CD4-positive, alpha-beta T cell treated with Interferon alpha-2 for 1 hour (primary cell): ENCODE measurements around the gene GRP.

ENCODE experiments used
- DNase-seq, 2 donors: peaks; one replicate each; pipeline ENCODE4 v3.0.0-alpha.2; 2020 to 2022

Gene GRP

DNA sequence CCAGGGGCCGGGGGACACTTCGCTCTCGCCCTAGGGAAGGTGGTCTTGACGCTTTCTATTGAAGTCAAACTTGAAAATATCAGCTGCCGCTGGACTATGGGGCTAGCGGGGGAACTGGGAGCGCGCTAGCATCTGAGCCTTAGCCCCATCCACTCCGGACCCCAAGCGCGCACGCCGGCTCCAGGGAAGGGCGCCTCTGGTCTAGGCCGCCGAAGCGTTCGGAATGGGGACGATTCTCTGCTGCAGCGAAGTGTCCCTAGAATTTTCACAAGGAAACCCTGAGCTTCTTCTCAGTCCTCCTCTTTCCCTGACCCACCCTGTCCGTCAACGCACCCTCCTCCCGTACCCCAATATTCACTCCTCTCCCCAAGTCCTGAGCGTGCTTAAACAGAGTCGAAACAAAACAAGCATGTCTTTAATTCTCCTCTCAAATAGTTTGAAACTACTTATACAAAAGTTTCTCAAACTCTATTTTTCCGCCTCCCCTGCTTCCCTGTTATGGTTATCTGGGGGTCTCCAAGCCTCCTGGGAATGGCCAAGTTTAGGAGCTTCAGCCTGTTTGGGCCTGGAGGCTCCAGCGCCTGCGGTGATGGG, 48.3 kb downstream of the GRP start:
- no peak for DNase-seq

DNA sequence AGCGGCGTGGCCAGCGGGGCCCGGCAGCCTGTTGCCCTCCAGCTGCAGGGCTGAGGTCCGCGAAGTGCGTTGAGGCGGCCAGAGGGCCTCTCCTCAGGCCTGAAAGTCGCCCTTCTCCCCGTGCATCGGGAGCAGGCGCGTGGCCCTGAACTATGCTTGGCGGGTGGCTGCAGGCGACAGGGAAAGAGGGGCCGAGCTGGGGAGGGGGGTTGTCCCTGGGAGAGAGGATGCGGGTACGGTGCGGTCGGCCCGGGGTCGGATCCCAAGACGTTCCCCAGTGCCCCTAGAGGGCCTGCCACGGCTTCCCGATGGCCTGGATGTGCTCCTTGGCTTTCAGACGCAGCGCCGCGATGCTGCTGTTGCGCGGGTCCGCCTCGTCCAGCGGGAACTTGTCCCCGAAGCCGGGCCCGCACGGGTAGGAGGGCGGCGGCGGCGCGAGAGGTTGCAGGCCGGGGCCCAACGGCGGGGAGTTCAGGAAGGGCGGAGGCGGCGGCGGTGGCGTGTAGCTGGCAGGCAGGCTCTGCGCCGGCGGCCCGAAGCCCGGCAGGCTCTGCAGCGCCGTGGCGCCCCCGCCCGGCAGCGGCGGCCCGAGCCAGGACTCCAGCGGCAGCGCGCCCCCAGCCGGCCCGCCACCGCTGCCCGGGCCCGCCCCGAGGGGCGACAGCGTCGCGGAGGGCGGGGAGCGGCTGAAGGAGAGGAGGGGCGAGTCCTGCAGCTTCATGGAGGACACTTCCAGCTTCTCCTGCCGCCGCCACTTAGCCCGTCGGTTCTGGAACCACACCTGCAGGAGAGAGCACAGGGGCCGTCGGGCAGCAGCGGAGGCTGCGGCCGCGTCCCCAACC, 49.0 kb downstream of the GRP start:
- DNase-seq: peak in 1 of 2 donors; percentile 8

DNA sequence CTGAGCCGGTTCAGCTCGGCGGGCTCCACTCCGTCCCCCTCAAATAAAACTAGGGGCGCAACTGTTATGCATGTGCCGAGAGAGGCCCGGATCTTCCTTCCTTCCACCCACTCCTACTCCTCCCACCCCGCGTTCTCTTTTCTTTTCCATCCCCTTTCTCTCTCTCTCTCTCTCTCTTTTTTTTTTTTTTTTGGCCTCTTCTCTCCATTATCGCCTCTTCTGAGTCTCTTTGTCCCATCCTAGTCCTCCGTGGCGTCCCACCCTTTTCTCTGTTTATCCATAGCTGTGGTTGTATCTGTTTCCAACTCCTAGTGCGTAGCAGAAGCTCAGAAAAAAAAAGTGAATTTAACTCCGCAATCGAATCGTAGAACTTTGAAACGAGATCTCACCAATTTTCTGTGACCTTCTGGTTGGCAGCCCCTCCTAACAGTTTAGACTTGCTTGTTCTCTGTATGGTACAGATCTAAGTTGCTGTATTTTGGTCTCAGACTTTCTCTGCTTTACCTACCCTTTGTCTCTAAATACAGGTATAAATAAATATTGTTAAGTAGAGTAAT, 49.7 kb downstream of the GRP start:
- DNase-seq: no peak

DNA sequence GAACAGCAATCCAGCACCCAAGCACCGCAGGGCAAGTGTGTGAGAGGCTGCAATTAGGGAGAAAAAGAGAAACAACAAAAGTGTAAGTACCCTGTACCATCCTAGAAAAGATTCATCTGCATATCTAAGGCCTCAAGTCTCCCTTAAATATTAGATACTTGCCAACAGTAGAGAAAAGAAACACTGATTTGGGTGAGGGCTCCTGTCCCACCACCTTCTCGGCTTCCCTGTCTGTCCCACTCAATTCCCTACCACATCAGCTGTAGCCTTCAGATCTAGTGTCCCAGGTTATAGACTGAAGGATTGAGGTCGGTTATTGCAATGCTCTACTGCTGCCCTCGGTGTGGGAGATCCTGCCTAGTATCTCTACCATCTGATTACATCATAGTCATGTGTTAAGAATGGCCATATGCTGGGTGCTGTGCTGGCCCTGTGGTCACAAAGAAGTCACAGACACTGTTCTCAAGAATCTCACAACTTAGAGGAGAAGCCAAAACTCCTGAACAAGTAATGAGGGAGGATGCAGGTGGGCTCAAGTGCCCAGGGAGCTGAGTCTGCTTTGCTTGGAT, 50.8 kb downstream of the GRP start:
- no peak for DNase-seq

DNA sequence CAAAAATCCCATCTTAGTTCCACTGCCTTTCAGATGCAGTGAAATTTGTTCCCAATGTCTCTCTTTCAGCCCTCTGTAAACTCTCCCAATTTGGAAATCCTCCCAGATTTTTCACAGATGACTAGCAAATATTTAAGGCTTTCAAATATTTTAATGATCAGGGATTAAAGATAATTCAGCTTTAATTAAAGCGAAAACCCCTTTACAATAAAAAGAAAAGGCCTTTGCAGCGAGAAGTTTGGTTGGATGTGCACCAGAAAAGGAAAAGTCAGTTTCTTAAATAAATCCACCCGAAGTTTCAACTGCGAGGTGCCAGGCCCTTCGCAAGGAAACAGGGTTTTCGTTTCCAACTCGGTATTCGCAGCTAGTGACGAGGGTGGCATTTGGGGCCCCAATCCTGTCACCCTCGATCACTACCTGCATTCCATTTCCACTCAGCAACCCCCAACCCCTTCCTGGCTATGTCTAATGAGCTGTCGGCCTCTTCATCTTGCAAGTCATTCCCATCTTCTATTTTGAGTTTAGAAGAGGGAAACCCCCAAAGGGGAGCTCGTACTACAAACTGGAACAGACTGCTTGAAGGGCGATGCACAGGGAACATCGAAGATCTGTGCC, 51.8 kb downstream of the GRP start:
- no peak for DNase-seq

DNA sequence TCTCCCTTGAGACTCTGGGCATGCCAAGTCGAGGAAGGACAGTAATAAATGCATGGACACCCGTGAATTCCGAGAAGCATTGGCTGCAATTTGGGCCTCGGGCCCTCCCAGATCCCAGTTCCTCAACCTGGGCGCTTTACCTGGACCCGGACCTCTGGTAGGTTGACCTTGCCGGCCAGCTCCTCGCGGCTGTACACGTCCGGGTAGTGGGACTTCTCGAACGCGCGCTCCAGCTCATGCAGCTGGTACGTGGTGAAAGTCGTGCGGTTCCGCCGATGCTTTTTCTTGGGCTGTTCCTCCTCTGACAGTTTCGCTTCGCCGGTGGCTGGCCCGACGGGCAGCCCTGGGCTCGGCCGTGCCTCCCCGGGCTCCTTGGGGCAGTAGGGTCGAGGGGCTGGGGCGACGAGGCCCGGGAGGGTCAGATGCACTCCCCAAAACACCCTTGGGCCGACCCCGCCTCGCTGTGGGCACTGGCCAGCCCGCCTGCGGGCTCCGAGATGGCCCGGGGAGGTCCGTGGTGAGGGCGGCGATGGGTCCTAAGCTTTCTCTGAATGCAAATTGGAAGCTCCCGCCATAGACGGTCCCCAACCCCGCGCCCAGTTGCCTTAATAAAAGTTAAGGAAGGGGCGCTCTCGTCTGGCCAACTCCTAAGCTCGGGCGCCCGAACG, 52.4 kb downstream of the GRP start:
- DNase-seq: no peak

DNA sequence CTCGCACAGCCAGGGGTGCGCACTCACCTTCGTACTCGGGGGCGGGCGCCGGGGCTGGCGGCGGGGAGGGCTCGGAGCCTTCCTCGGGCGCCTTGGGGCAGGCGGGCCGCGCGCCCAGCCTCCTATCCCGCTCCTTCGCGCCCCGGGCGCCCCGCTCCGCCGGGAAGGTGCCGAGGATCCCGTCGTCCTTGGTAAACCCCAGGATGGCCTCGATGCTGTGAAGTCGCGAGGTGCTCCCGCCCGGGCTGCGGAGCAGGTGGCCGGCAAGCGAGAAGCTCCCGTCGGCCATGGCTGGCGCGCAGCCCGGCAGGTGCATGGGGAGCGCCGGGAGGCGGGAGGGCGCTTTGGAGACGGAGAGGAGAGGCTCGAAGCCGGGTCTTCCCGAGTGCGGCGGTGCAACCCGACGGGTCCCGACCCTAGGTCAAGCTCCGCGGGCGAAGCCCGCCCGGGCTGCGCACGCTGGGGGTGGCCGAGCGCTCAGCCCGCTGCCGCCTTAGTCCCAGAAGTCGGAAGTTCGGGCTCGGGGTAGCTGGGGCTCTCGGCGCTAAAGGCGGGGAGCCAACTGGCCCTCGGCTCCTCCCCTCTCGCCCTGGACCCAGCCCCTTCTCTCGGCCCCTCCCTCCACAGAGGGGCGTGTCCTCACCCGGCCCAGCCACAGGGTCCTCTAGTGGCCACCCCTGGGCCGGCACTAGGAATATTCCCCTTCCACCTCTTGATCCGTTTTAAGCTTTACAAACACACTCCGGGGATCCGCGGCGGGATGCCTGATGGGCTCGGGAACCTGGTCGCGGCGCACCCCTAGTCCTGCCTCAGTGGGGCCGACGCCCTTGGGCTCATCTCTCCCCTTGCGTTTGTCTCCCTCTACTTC, 53.2 kb downstream of the GRP start, which contains the start of gene RAX:
TSS of gene RAX (minus strand) at position 564 of the 868 bp plus-strand sequence. CDS start at position 316, 248 bp downstream.
- DNase-seq: no peak

DNA sequence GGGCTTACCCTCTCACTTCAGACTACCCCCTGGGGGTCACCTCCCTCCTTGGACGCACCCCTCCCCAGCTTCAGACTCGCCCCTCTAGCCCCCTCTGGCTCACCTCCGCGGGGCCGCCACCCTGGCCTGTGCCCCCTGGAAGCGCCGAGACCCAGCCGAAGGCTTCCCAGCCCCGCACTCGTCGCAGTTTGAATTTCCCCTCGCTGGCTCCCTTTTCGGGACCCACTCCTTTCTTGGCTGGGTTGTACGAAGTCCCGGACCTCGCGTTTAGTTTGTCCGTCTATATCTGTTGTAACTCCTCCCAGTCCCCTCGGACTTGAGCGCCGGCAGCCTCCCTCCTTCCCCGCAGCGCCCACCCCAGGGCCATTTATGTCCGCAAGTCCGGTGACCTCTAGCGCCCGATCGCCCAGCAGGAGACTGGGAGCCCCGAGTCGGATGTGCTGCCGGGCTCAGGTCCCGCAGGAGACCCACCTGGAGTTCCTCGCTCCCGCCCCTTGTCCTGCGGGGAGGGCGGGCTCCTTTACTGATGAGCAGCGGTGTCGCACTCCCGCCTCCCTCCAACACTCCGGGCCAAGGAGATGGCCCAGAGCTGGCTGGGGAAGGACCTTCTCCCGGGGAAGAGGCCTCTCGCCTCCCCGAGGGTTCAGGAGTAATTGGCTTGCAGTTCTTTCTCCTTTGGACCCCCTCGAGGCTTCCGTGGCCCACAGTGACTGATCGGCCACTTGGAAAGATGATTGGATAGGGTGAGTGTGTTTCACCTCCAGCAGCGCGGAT, 54.0 kb downstream of the GRP start:
- DNase-seq: no peak

DNA sequence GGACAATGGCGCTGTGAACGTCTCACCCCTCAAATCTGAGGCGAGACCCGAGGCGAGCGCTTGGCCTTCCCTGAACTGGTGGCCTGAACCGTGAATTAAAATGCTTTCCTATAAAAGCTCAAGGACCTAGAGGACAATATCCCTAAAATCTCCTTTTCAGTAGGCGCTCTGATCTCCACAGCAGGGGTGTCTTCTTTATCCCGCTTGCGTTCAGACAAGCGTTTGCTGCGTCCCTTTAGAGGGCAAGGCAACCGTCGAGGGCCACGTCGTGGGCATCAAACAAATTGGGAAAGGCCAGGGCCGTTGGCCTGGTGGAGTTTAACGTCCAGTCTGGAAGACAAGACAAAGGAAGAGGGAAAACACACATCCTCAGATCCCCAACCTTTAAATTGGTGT, 54.6 kb downstream of the GRP start:
- DNase-seq: no peak

DNA sequence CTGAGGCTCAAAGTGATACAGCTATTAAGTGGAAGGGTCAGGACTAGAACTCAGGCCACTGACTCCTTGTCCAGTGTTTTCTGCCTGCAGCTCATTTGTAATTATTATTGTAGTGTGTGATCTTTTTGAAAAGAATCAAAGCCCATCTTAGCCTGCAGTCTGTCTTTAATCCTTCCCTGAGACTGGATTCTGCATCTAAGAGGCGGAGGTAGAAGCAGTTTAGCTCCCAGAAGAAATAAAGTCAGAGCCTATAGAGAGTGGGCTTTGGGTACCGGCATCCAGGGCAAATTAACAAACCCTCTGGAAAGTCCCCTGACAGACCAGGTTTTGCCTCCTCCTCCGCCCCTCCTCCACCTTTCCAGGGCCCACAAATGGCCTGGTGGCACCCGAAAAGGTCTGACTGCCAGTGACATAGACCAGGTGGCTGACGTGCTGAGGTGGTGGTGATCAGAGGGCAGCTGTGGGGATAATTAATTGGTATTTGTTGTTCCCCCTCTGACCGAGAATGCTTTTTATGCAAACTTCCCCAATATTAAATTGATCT, 55.5 kb downstream of the GRP start:
- no peak for DNase-seq

DNA sequence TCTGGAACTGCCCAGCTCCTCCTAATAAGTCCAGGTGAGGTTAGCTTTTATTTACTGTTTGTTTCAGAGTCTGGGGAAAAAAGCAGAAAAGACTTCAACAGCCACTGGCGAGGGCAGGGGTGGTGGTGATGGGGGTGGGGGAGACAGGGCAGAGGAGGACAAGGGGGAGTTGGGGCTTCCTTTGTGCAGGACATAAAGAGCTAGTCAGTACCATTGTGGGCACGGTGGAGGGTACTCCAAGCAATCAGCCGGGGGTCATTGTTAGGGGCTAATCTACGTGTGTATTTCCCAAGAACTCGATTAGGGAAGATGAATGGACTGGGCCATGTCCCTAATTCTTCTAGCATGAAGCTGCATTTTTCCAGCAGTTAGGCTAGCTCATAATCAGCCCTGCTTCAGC, 56.1 kb downstream of the GRP start:
- DNase-seq: no peak

DNA sequence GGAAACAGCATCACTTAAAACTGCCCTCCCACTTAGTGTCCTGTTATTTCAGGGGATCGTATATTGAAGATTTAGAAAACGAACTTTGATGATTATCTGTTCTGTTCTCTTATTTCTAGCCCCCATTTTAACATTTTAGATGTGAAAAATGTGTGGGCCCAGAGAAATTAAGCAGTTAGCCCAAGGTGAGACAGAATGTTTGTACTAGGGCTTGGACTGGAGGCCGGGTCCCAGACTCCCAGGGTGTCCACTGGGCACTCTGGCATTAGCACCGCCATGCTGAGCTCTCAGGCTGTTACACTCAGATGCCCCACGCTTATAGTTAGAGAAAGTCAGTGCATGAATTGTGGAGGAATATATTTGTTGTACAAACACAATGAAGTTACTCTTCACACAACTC, 58.8 kb downstream of the GRP start:
- no peak for DNase-seq

DNA sequence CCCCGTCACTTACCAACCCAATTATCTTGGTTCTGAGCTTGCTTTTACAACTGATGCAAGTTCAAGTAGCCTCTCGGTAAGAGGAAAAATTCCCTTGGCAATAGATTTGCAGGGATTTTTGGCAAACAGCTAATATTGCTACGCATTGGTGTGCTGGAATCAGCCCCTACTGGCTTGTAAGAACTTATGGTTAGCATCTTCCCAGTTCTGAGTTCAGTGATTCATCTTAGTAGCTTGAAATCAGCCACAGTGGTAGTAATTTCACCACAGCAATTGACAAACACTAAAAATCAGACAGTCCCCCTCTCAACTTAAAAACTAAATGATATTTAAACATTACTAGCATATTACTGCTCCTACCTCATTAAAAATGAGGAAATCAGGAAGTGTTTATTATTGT, 59.2 kb downstream of the GRP start:
- no peak for DNase-seq

DNA sequence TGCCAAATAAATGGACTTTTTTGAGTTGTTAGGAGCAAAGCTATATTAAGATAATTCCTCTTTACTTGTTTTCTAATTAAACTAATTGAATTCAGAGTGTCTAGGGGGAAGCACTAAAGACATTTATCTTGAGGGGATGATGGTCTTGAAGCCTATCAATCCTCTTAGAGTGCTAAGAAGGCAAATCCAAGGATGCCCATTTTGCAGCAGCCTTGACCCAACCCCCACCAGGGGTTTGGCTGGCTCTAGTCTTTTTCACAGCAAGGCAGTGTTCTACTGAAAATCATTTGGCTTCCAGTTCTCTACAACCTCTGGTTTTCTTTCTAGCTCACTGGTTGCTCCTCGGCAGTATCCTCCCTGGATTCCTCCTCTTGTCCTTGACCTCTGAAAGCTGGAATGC, 59.8 kb downstream of the GRP start:
- no peak for DNase-seq
